HG03139 (cell line): ENCODE results near the gene PSAP.

Experiments
- ATAC-seq: cut with Tn5 transposase; IDR thresholded peaks from one replicate; pipeline ENCODE4 v1.9.1; 2021; ENCODE audit not compliant: unreplicated experiment

PSAP gene

GRCh38 chr10:71810048-71810750 lies 40.9 kb downstream of the PSAP start:
- no peak for ATAC-seq

GRCh38 chr10:71809628-71810027 lies 41.4 kb downstream of the PSAP start:
- no peak for ATAC-seq

- ATAC-seq: no peak
Measured at GRCh38 chr10:71807557-71808510, 43.2 kb downstream of the PSAP start.

GRCh38 chr10:71806704-71807556 lies 44.1 kb downstream of the PSAP start:
- ATAC-seq: no peak

- no peak for ATAC-seq
Measured at GRCh38 chr10:71805776-71806703, 45.0 kb downstream of the PSAP start.

GRCh38 chr10:71804077-71804476 lies 47.0 kb downstream of the PSAP start:
- ATAC-seq: no peak

- ATAC-seq: no peak
Measured at GRCh38 chr10:71802715-71803488, 48.1 kb downstream of the PSAP start.

- ATAC-seq: no peak
Measured at GRCh38 chr10:71802235-71802634, 48.8 kb downstream of the PSAP start.

GRCh38 chr10:71801361-71801760 lies 49.7 kb downstream of the PSAP start:
- peak; percentile 64 for ATAC-seq

- no peak for ATAC-seq
Measured at GRCh38 chr10:71799608-71800453, 51.2 kb downstream of the PSAP start.

- no peak for ATAC-seq
Measured at GRCh38 chr10:71799112-71799511, 51.9 kb downstream of the PSAP start.

GRCh38 chr10:71798308-71798624 lies 52.8 kb downstream of the PSAP start:
- no peak for ATAC-seq

- no peak for ATAC-seq
Measured at GRCh38 chr10:71797533-71798307, 53.3 kb downstream of the PSAP start.

GRCh38 chr10:71796749-71797405 lies 54.2 kb downstream of the PSAP start:
- ATAC-seq: no peak

GRCh38 chr10:71795248-71795647 lies 55.8 kb downstream of the PSAP start:
- no peak for ATAC-seq

GRCh38 chr10:71790749-71791440 lies 60.2 kb downstream of the PSAP start:
- no peak for ATAC-seq

GRCh38 chr10:71789871-71790270 lies 61.2 kb downstream of the PSAP start:
- ATAC-seq: no peak
